Inflammatory macrophage treated with lipopolysaccharide for 4 hours (primary cell): ENCODE data around the gene PELI1.
A peak's percentile ranks its signal among the peaks of the same experiment; 100 is the strongest.

Experiments used
- DNase-seq: peaks from one replicate; pipeline ENCODE4 v3.0.0-alpha.2; 2020

PELI1 gene

GRCh38 chr2:64144057-64145013 lies at the start of gene PELI1:
Gene PELI1 (minus strand): TSS chr2:64144420. CDS start chr2:64108310, 36,110 bp downstream.
- DNase-seq, result peak; percentile 97

- peak; percentile 26 for DNase-seq
Measured at GRCh38 chr2:64193491-64193890, 49.3 kb upstream of the PELI1 start.

- peak; percentile 99 for DNase-seq
Measured at GRCh38 chr2:64192664-64193105, 48.5 kb upstream of the PELI1 start.

GRCh38 chr2:64192125-64192479 lies 47.9 kb upstream of the PELI1 start:
- DNase-seq, result peak; percentile 99

- DNase-seq, result no peak
Measured at GRCh38 chr2:64189586-64189985, 45.4 kb upstream of the PELI1 start.

GRCh38 chr2:64189167-64189566 lies 44.9 kb upstream of the PELI1 start:
- DNase-seq, result no peak

GRCh38 chr2:64186699-64187605 lies 42.7 kb upstream of the PELI1 start:
- DNase-seq, result peak; percentile 78

- DNase-seq, result peak; percentile 79
Measured at GRCh38 chr2:64179582-64180321, 35.5 kb upstream of the PELI1 start.

- DNase-seq, result peak; percentile 25
Measured at GRCh38 chr2:64177315-64177714, 33.1 kb upstream of the PELI1 start.

GRCh38 chr2:64175419-64176197 lies 31.4 kb upstream of the PELI1 start:
- DNase-seq, result no peak

- DNase-seq, result no peak
Measured at GRCh38 chr2:64173156-64174135, 29.2 kb upstream of the PELI1 start.

- DNase-seq, result no peak
Measured at GRCh38 chr2:64168756-64169155, 24.5 kb upstream of the PELI1 start.

- no peak for DNase-seq
Measured at GRCh38 chr2:64168201-64168600, 24.0 kb upstream of the PELI1 start.

- peak; percentile 19 for DNase-seq
Measured at GRCh38 chr2:64166637-64167420, 22.6 kb upstream of the PELI1 start.

- peak; percentile 7 for DNase-seq
Measured at GRCh38 chr2:64166212-64166611, 22.0 kb upstream of the PELI1 start.

GRCh38 chr2:64165706-64166105 lies 21.5 kb upstream of the PELI1 start:
- DNase-seq, result peak; percentile 65

- no peak for DNase-seq
Measured at GRCh38 chr2:64164629-64165028, 20.4 kb upstream of the PELI1 start.

- DNase-seq, result peak; percentile 76
Measured at GRCh38 chr2:64162516-64162915, 18.3 kb upstream of the PELI1 start.

- no peak for DNase-seq
Measured at GRCh38 chr2:64157792-64158191, 13.6 kb upstream of the PELI1 start.

- DNase-seq, result no peak
Measured at GRCh38 chr2:64153811-64154210, 9.6 kb upstream of the PELI1 start.
